Measurements from ENCODE around the gene ACSM2B.
"Not testable (repeated sequence)": the region's sequence is repeated elsewhere in the genome, so short reads cannot be mapped to it uniquely, and the experiment has no call there.

ACSM2B gene, protein sequence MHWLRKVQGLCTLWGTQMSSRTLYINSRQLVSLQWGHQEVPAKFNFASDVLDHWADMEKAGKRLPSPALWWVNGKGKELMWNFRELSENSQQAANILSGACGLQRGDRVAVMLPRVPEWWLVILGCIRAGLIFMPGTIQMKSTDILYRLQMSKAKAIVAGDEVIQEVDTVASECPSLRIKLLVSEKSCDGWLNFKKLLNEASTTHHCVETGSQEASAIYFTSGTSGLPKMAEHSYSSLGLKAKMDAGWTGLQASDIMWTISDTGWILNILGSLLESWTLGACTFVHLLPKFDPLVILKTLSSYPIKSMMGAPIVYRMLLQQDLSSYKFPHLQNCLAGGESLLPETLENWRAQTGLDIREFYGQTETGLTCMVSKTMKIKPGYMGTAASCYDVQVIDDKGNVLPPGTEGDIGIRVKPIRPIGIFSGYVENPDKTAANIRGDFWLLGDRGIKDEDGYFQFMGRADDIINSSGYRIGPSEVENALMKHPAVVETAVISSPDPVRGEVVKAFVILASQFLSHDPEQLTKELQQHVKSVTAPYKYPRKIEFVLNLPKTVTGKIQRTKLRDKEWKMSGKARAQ

DNA sequence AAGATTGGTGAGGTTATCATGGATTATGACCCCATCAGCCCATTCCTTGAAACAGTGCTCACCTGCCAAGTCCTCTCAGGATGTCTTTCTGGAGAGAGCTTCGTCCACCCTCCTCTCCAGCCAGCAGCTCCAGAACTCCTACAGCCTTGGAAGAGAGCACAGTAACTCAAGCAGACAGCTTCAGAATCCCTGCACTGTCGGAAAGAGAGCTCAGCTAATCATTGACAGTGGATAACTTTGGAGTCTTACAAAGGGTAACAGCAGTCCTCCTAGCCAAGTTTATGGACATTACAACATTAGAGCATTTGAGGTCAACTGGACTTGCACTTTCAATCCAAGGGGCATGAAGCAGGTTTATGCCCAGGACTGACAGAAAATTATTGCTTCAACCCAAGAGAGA is at the start of gene ACSM2B:
ACSM2B (minus strand) TSS at position 223 of the 400 bp plus-strand sequence. CDS start 11,522 bp downstream, outside the sequence.
- POLR2A ChIA-PET; DNase-seq (ENCODE audit: extremely low spot score); CTCF ChIA-PET: not testable (repeated sequence)

GRCh38 chr16:20624882-20625807 is 49.0 kb upstream of the ACSM2B start:
- TF ChIP-seq, protein P1, sequence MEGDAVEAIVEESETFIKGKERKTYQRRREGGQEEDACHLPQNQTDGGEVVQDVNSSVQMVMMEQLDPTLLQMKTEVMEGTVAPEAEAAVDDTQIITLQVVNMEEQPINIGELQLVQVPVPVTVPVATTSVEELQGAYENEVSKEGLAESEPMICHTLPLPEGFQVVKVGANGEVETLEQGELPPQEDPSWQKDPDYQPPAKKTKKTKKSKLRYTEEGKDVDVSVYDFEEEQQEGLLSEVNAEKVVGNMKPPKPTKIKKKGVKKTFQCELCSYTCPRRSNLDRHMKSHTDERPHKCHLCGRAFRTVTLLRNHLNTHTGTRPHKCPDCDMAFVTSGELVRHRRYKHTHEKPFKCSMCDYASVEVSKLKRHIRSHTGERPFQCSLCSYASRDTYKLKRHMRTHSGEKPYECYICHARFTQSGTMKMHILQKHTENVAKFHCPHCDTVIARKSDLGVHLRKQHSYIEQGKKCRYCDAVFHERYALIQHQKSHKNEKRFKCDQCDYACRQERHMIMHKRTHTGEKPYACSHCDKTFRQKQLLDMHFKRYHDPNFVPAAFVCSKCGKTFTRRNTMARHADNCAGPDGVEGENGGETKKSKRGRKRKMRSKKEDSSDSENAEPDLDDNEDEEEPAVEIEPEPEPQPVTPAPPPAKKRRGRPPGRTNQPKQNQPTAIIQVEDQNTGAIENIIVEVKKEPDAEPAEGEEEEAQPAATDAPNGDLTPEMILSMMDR (IDR thresholded peaks at IDR 0.05; ENCODE audit: control extremely low read depth, extremely low read depth, low read depth, missing control alignments), result no peak

DNA sequence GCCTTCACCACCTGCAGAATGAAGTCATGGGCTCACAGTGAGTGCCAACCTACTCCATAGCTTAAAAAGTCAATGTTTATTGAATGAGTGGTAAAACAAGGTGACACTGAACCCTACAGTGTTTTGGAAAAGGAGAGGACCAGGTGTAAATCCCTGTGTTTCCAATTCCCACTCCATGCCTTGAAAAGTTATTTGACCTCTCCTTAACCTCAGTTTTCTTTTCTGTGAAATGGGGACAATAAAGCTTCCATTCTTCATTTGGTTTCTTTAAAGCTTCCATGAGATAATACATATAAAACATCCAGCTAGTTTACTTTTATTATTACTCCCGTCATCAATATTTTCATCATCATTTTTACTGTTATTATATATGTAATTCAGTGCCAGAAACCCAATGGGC is 48.0 kb upstream of the ACSM2B start:
- DNase-seq (ENCODE audit: extremely low spot score), result no peak
- TF ChIP-seq, protein P1 (IDR thresholded peaks at IDR 0.05; ENCODE audit: control extremely low read depth, extremely low read depth, low read depth, missing control alignments), result no peak
- CTCF ChIA-PET, result interaction anchor here (1.2 kb wide), 1 partner anchor 9 kb away, joined by 3 read pairs; no protein-coding TSS in a partner anchor
- POLR2A ChIA-PET, result no interaction called here

More at GRCh38 chr16:20624882-20625807, 49.0 kb upstream of the ACSM2B start:
- POLR2A ChIA-PET, result no interaction called here
- CTCF ChIA-PET, result interaction anchor here (1.2 kb wide), 1 partner anchor 10 kb away, joined by 3 read pairs; no protein-coding TSS in a partner anchor
- no peak for DNase-seq (ENCODE audit: extremely low spot score)

- DNase-seq (ENCODE audit: extremely low spot score), result no peak
- ChIA-PET CTCF (no interaction called here), POLR2A (no interaction called here)
- TF ChIP-seq, protein P1 (IDR thresholded peaks at IDR 0.05; ENCODE audit: control extremely low read depth, extremely low read depth, low read depth, missing control alignments), result no peak
Measured at GRCh38 chr16:20622498-20622870, 46.3 kb upstream of the ACSM2B start.

DNA sequence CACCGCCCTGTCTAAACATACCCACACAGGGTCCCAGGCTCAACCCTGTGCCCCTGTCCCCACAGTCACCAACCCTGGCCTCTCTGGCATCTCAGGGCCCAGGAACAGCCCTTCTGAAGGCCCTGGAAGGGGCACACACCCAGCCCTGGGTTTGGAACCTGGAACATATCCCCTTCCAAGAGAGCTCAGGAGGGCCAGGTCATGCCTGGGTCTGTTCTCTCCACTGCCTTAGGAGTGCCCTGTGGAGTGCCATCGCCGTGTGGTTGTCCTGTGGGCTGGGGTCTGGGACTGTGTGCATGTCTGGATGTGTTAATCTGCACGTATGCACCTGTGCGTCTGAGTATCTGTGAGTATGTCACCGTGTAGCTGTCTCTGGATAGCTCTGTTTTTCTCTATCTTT is 45.2 kb upstream of the ACSM2B start:
- DNase-seq (ENCODE audit: extremely low spot score), result no peak
- ChIA-PET POLR2A (no interaction called here), CTCF (no interaction called here)
- TF ChIP-seq, protein P1 (IDR thresholded peaks at IDR 0.05; ENCODE audit: control extremely low read depth, extremely low read depth, low read depth, missing control alignments), result no peak

- CTCF ChIA-PET, result no interaction called here
- TF ChIP-seq, protein P1 (IDR thresholded peaks at IDR 0.05; ENCODE audit: control extremely low read depth, extremely low read depth, low read depth, missing control alignments), result no peak
- no peak for DNase-seq (ENCODE audit: extremely low spot score)
- POLR2A ChIA-PET, result no interaction called here
Measured at GRCh38 chr16:20620770-20621169, 44.6 kb upstream of the ACSM2B start.

All from GM10248 (cell line).